HG03280 (cell line): ENCODE results near the gene SND1.

Source experiments
- ATAC-seq: cut with Tn5 transposase; IDR thresholded peaks from one replicate; pipeline ENCODE4 v1.9.1; 2021; ENCODE audit warnings: mild to moderate bottlenecking, moderate library complexity; ENCODE audit not compliant: unreplicated experiment

The SND1 gene

GRCh38 chr7:128029405-128029995 lies 377.5 kb downstream of the SND1 start:
- no peak for ATAC-seq

GRCh38 chr7:128030263-128030653 lies 378.3 kb downstream of the SND1 start:
- ATAC-seq = no peak

- peak; percentile 43 for ATAC-seq
These were observed 378.9 kb downstream of the SND1 start, which contains the start of gene LRRC4 for GRCh38 chr7:128030654-128031611. TSS of gene LRRC4 (minus strand) at chr7:128031437. CDS start at chr7:128030640, 797 bp downstream.

- ATAC-seq = peak; percentile 59
These were observed 380.1 kb downstream of the SND1 start for GRCh38 chr7:128031901-128032604.

- ATAC-seq = no peak
These were observed 380.7 kb downstream of the SND1 start for GRCh38 chr7:128032605-128033235.

GRCh38 chr7:128033246-128033645 lies 381.3 kb downstream of the SND1 start:
- ATAC-seq = no peak

GRCh38 chr7:128034825-128035224 lies 382.8 kb downstream of the SND1 start:
- no peak for ATAC-seq

- ATAC-seq = no peak
These were observed 383.7 kb downstream of the SND1 start for GRCh38 chr7:128035712-128036111.

GRCh38 chr7:128036226-128036940 lies 384.4 kb downstream of the SND1 start:
- ATAC-seq = no peak

GRCh38 chr7:128037081-128037480 lies 385.1 kb downstream of the SND1 start:
- no peak for ATAC-seq

- ATAC-seq = peak; percentile 39
These were observed 386.1 kb downstream of the SND1 start for GRCh38 chr7:128037880-128038619.

GRCh38 chr7:128039544-128039953 lies 387.6 kb downstream of the SND1 start:
- no peak for ATAC-seq

GRCh38 chr7:128040205-128040604 lies 388.2 kb downstream of the SND1 start:
- no peak for ATAC-seq

- ATAC-seq = no peak
These were observed 389.2 kb downstream of the SND1 start for GRCh38 chr7:128041203-128041602.

GRCh38 chr7:128042012-128042411 lies 390.0 kb downstream of the SND1 start:
- ATAC-seq = no peak

- no peak for ATAC-seq
These were observed 392.1 kb downstream of the SND1 start for GRCh38 chr7:128044064-128044463.

- ATAC-seq = no peak
These were observed 393.2 kb downstream of the SND1 start for GRCh38 chr7:128045158-128045557.

- no peak for ATAC-seq
These were observed 393.8 kb downstream of the SND1 start for GRCh38 chr7:128045766-128046165.

GRCh38 chr7:128052404-128052803 lies 400.4 kb downstream of the SND1 start:
- no peak for ATAC-seq

- no peak for ATAC-seq
These were observed 401.0 kb downstream of the SND1 start for GRCh38 chr7:128053023-128053422.
